Keratinocyte (primary cell): ENCODE data around the gene RNU6-8. TPM values are rescaled to one million over a fixed set of nuclear protein-coding genes. Genes with fewer than 3 reads are reported as not detected.

Experiments
- DNase-seq: peaks from one replicate; pipeline ENCODE4 v3.0.0-alpha.2; 2011; ENCODE audit warnings: low read depth, missing footprints, low spot score
- FAIRE-seq: peaks from 2 replicates; lab custom pipeline; 2011; peaks lifted over from hg19 to GRCh38; lab: Jason Lieb, UNC
- H2AFZ ChIP-seq: 2 replicates; pipeline ENCODE4 v1.6.0; 2012; ENCODE audit warnings: low read length, control low read depth, inconsistent platforms; ENCODE audit not compliant: control insufficient read depth
- H3K27ac ChIP-seq: 2 replicates; pipeline ENCODE4 v1.5.1; 2011; ENCODE audit warnings: low read length; ENCODE audit not compliant: control insufficient read depth, insufficient read depth
- H3K27me3 ChIP-seq: 3 replicates; pipeline ENCODE4 v1.6.0; 2011; ENCODE audit warnings: low read length; ENCODE audit not compliant: control insufficient read depth, insufficient read depth; ENCODE audit errors: extremely low read depth
- H3K36me3 ChIP-seq, 2 experiments: 2 replicates in 1 of 2; 3 replicates in 1 of 2; pipeline ENCODE4 v1.5.1; 2011; ENCODE audit warnings: low read length in 2 of 2, mild to moderate bottlenecking in 1 of 2; ENCODE audit not compliant: control insufficient read depth in 2 of 2, insufficient read depth in 2 of 2; ENCODE audit errors: extremely low read depth in 1 of 2
- H3K4me1 ChIP-seq: 3 replicates; pipeline ENCODE4 v1.5.1; 2011; ENCODE audit warnings: low read length; ENCODE audit not compliant: control insufficient read depth, insufficient read depth; ENCODE audit errors: extremely low read depth
- H3K4me2 ChIP-seq: 3 replicates; pipeline ENCODE4 v1.6.0; 2011; ENCODE audit warnings: low read depth, low read length; ENCODE audit not compliant: control insufficient read depth, insufficient read depth; ENCODE audit errors: extremely low read depth
- H3K4me3 ChIP-seq, 3 experiments: fragments of 200-600 bp in 1 of 3; sonication (generic) in 1 of 3; 2 replicates in 2 of 3; 3 replicates in 1 of 3; pipeline ENCODE4 v1.5.1; 2011 to 2016; ENCODE audit warnings: low read length in 3 of 3, mild to moderate bottlenecking in 3 of 3, control low read depth in 2 of 3, inconsistent platforms in 1 of 3, low read depth in 1 of 3, mixed read lengths in 1 of 3, mixed run types in 1 of 3, moderate library complexity in 1 of 3; ENCODE audit not compliant: control insufficient read depth in 2 of 3, insufficient read depth in 2 of 3; ENCODE audit errors: extremely low read depth in 1 of 3
- H3K79me2 ChIP-seq: 2 replicates; pipeline ENCODE4 v1.6.0; 2012; ENCODE audit warnings: low read length; ENCODE audit not compliant: control insufficient read depth, insufficient read depth
- H3K9ac ChIP-seq: 3 replicates; pipeline ENCODE4 v1.6.0; 2011; ENCODE audit warnings: low read length; ENCODE audit not compliant: control insufficient read depth, insufficient read depth; ENCODE audit errors: extremely low read depth
- H3K9me1 ChIP-seq: 3 replicates; pipeline ENCODE4 v1.6.0; 2011; ENCODE audit warnings: low read length; ENCODE audit not compliant: control insufficient read depth, insufficient read depth; ENCODE audit errors: extremely low read depth
- H3K9me3 ChIP-seq: 2 replicates; pipeline ENCODE4 v1.5.1; 2012; ENCODE audit warnings: low read depth, low read length; ENCODE audit not compliant: control insufficient read depth
- H4K20me1 ChIP-seq: 3 replicates; pipeline ENCODE4 v1.6.0; 2011; ENCODE audit warnings: low read length; ENCODE audit not compliant: control insufficient read depth, insufficient read depth; ENCODE audit errors: extremely low read depth
- CTCF ChIP-seq, 3 experiments: IDR thresholded peaks in 1 of 3; conservative IDR thresholded peaks in 1 of 3; optimal IDR thresholded peaks in 1 of 3; 2 replicates in 2 of 3; 3 replicates in 1 of 3; pipeline versions ENCODE3 to v1.5.1; 2011; ENCODE audit warnings: low read length in 3 of 3, mild to moderate bottlenecking in 3 of 3, moderate library complexity in 2 of 3, control low read depth in 1 of 3, inconsistent platforms in 1 of 3; ENCODE audit not compliant: insufficient read depth in 2 of 3; ENCODE audit errors: extremely low read depth in 1 of 3
- EZH2 ChIP-seq: IDR thresholded peaks from one replicate; pipeline ENCODE4 v1.6.1; 2012; ENCODE audit warnings: inconsistent platforms, mild to moderate bottlenecking, low read length, moderate library complexity
- dilution Hi-C: fragments of 300-500 bp; cut with MboI; formaldehyde crosslinking; loops from one replicate; pipeline ENCODE4 v1.7.0; 2020; ENCODE audit warnings: low sequenced_read_pairs; ENCODE audit not compliant: extremely low pct_ligation_motif_present
- polyA plus RNA-seq, 5 experiments: library from polyadenylated mRNA; depleted of rRNA in 3 of 5; stranded (reverse) in 3 of 5; stranded (forward) in 1 of 5; unstranded in 1 of 5; fragments of >200 nt; gene quantifications; 1 replicate in 1 of 5; 2 replicates in 3 of 5; 3 replicates in 1 of 5; pipeline versions ENCODE4 v1.2.1 to v1.2.3, GENCODE V29; 2011 to 2012; ENCODE audit warnings: missing spikeins in 2 of 5, low read depth in 1 of 5, low replicate concordance in 1 of 5

Gene RNU6-8
- polyA plus RNA-seq, 1 donor (not counting 4 experiments of a cell fraction or from before 2014, with no cell fraction given): not detected

GRCh38 chr14:32249780-32250179 is 46.7 kb upstream of the RNU6-8 start:
- Histone ChIP-seq H3K27ac (no peak overlapping the region), H3K36me3 (no peaks in the 10 kb centered on the region), H4K20me1 (no peaks in the 10 kb centered on the region), H3K4me3 (no peak overlapping the region), H2AFZ (peak overlapping the region; percentile 21), H3K9ac (no peak overlapping the region), H3K79me2 (no peaks in the 10 kb centered on the region), H3K9me1 (no peaks in the 10 kb centered on the region), H3K4me1 (peaks cover 20% of the 10 kb centered on the region), H3K9me3 (no peaks in the 10 kb centered on the region), H3K27me3 (no peaks in the 10 kb centered on the region), H3K4me2 (peak overlapping the region; percentile 60)
- no peak for DNase-seq
- TF ChIP-seq EZH2: no peak
- dilution Hi-C loops: no loop called here
- FAIRE-seq: peak; percentile 96

- H3K9me3 ChIP-seq: no peaks in the 10 kb centered on the region
- H3K9ac ChIP-seq: no peak overlapping the region
- TF ChIP-seq EZH2 (no peak), CTCF (optimal IDR thresholded peaks at IDR 0.05 in 1 of 3, IDR thresholded peaks at IDR 0.05 in 1 of 3, conservative IDR thresholded peaks at IDR 0.05 in 1 of 3; ENCODE audit: extremely low read depth in 1 of 3, insufficient read depth in 2 of 3, low read length in 3 of 3) (no peak)
- no peak for DNase-seq
- no peak overlapping the region for H3K4me3 ChIP-seq
- no peaks in the 10 kb centered on the region for H3K79me2 ChIP-seq
- dilution Hi-C loops: no loop called here
- no peak overlapping the region for H3K27ac ChIP-seq
- peak overlapping the region; percentile 60 for H3K4me2 ChIP-seq
- H3K36me3 ChIP-seq: no peaks in the 10 kb centered on the region
- H3K9me1 ChIP-seq: no peaks in the 10 kb centered on the region
- no peaks in the 10 kb centered on the region for H3K27me3 ChIP-seq
- H3K4me1 ChIP-seq: peaks cover 20% of the 10 kb centered on the region
- H4K20me1 ChIP-seq: no peaks in the 10 kb centered on the region
- FAIRE-seq: no peak
- H2AFZ ChIP-seq: peak overlapping the region; percentile 21
Observed at GRCh38 chr14:32249371-32249770, 46.3 kb upstream of the RNU6-8 start.

- no peaks in the 10 kb centered on the region for H3K9me1 ChIP-seq
- H3K4me1 ChIP-seq: peaks cover 16% of the 10 kb centered on the region
- no peaks in the 10 kb centered on the region for H3K9me3 ChIP-seq
- no peaks in the 10 kb centered on the region for H3K36me3 ChIP-seq
- no peak overlapping the region for H3K27ac ChIP-seq
- no peak overlapping the region for H3K4me2 ChIP-seq
- FAIRE-seq (no peak), DNase-seq (no peak)
- no peaks in the 10 kb centered on the region for H3K27me3 ChIP-seq
- no peak overlapping the region for H3K9ac ChIP-seq
- dilution Hi-C loops: no loop called here
- H2AFZ ChIP-seq: no peak overlapping the region
- TF ChIP-seq CTCF (optimal IDR thresholded peaks at IDR 0.05 in 1 of 3, IDR thresholded peaks at IDR 0.05 in 1 of 3, conservative IDR thresholded peaks at IDR 0.05 in 1 of 3; ENCODE audit: extremely low read depth in 1 of 3, insufficient read depth in 2 of 3, low read length in 3 of 3) (no peak), EZH2 (no peak)
- H4K20me1 ChIP-seq: no peaks in the 10 kb centered on the region
- no peak overlapping the region for H3K4me3 ChIP-seq
- H3K79me2 ChIP-seq: no peaks in the 10 kb centered on the region
Observed at GRCh38 chr14:32246751-32247150, 43.7 kb upstream of the RNU6-8 start.
